T-helper 1 cell treated with Interleukin-12 subunit alpha and Interleukin-12 subunit beta and Interleukin-4 antibody, amounts not matched to agents 30 μg/mL and 1 μg/mL, for 36 hours (primary cell): ENCODE results near the gene CHST11.

ENCODE experiments used
- H3K27ac Mint-ChIP-seq: one replicate; pipeline ENCODE4 v1.8.0; 2021; ENCODE audit warnings: mild to moderate bottlenecking, mixed read lengths
- H3K27me3 Mint-ChIP-seq: one replicate; pipeline ENCODE4 v1.8.0; 2021; ENCODE audit warnings: low read depth, mixed read lengths
- H3K36me3 Mint-ChIP-seq: one replicate; pipeline ENCODE4 v1.8.0; 2021; ENCODE audit warnings: low read depth, mixed read lengths
- H3K4me1 Mint-ChIP-seq: one replicate; pipeline ENCODE4 v1.8.0; 2021; ENCODE audit warnings: low read depth, mixed read lengths
- H3K4me3 Mint-ChIP-seq: one replicate; pipeline ENCODE4 v1.8.0; 2021; ENCODE audit warnings: mild to moderate bottlenecking, moderate library complexity, mixed read lengths
- H3K9me3 Mint-ChIP-seq: one replicate; pipeline ENCODE4 v1.8.0; 2021; ENCODE audit warnings: mixed read lengths

The CHST11 gene

GRCh38 chr12:104643093-104643818, 186.5 kb downstream of the CHST11 start:
- Mint-ChIP-seq H3K27me3 (no peaks in the 10 kb centered on the region), H3K4me3 (peak overlapping the region; percentile 7), H3K4me1 (peaks cover 40% of the 10 kb centered on the region)

GRCh38 chr12:104643819-104644669, 187.3 kb downstream of the CHST11 start:
- Mint-ChIP-seq H3K4me1 (peaks cover 42% of the 10 kb centered on the region), H3K27ac (peak overlapping the region; percentile 79), H3K4me3 (peak overlapping the region; percentile 9), H3K27me3 (no peaks in the 10 kb centered on the region), H3K36me3 (peaks cover 38% of the 10 kb centered on the region), H3K9me3 (peaks cover 12% of the 10 kb centered on the region)

More at GRCh38 chr12:104643093-104643818, 186.5 kb downstream of the CHST11 start:
- Mint-ChIP-seq H3K9me3 (peaks cover 12% of the 10 kb centered on the region), H3K27ac (peak overlapping the region; percentile 79), H3K36me3 (peaks cover 40% of the 10 kb centered on the region)

- peaks cover 34% of the 10 kb centered on the region for H3K36me3 Mint-ChIP-seq
- H3K4me1 Mint-ChIP-seq = peaks cover 56% of the 10 kb centered on the region
- no peak overlapping the region for H3K4me3 Mint-ChIP-seq
- peak overlapping the region; percentile 22 for H3K27ac Mint-ChIP-seq
- H3K9me3 Mint-ChIP-seq = peaks cover 6% of the 10 kb centered on the region
- no peaks in the 10 kb centered on the region for H3K27me3 Mint-ChIP-seq
Measured at GRCh38 chr12:104648756-104649155, 192.0 kb downstream of the CHST11 start.

GRCh38 chr12:104649217-104649824, 192.6 kb downstream of the CHST11 start:
- Mint-ChIP-seq H3K4me3 (no peak overlapping the region), H3K36me3 (peaks cover 35% of the 10 kb centered on the region), H3K27ac (no peak overlapping the region), H3K27me3 (no peaks in the 10 kb centered on the region), H3K9me3 (peaks cover 6% of the 10 kb centered on the region), H3K4me1 (peaks cover 55% of the 10 kb centered on the region)

GRCh38 chr12:104649921-104650320, 193.2 kb downstream of the CHST11 start:
- Mint-ChIP-seq H3K27me3 (no peaks in the 10 kb centered on the region), H3K9me3 (peaks cover 6% of the 10 kb centered on the region), H3K4me3 (no peak overlapping the region), H3K27ac (peak overlapping the region; percentile 39), H3K4me1 (peaks cover 53% of the 10 kb centered on the region), H3K36me3 (peaks cover 34% of the 10 kb centered on the region)

- Mint-ChIP-seq H3K36me3 (peaks cover 34% of the 10 kb centered on the region), H3K4me3 (no peak overlapping the region), H3K27ac (no peak overlapping the region), H3K27me3 (no peaks in the 10 kb centered on the region), H3K9me3 (peaks cover 6% of the 10 kb centered on the region), H3K4me1 (peaks cover 54% of the 10 kb centered on the region)
Measured at GRCh38 chr12:104650541-104650940, 193.8 kb downstream of the CHST11 start.

GRCh38 chr12:104651811-104652210, 195.1 kb downstream of the CHST11 start:
- Mint-ChIP-seq H3K9me3 (peaks cover 3% of the 10 kb centered on the region), H3K36me3 (peaks cover 27% of the 10 kb centered on the region), H3K27me3 (no peaks in the 10 kb centered on the region), H3K4me1 (peaks cover 53% of the 10 kb centered on the region), H3K27ac (no peak overlapping the region), H3K4me3 (no peak overlapping the region)

GRCh38 chr12:104652358-104652757, 195.6 kb downstream of the CHST11 start:
- H3K4me3 Mint-ChIP-seq = no peak overlapping the region
- H3K9me3 Mint-ChIP-seq = peaks cover 3% of the 10 kb centered on the region
- H3K36me3 Mint-ChIP-seq = peaks cover 26% of the 10 kb centered on the region
- no peak overlapping the region for H3K27ac Mint-ChIP-seq
- H3K27me3 Mint-ChIP-seq = no peaks in the 10 kb centered on the region
- peaks cover 55% of the 10 kb centered on the region for H3K4me1 Mint-ChIP-seq

- H3K9me3 Mint-ChIP-seq = no peaks in the 10 kb centered on the region
- H3K27ac Mint-ChIP-seq = no peak overlapping the region
- no peak overlapping the region for H3K4me3 Mint-ChIP-seq
- H3K36me3 Mint-ChIP-seq = peaks cover 21% of the 10 kb centered on the region
- peaks cover 50% of the 10 kb centered on the region for H3K4me1 Mint-ChIP-seq
- H3K27me3 Mint-ChIP-seq = no peaks in the 10 kb centered on the region
Measured at GRCh38 chr12:104652910-104653309, 196.2 kb downstream of the CHST11 start.

- H3K36me3 Mint-ChIP-seq = peaks cover 19% of the 10 kb centered on the region
- no peaks in the 10 kb centered on the region for H3K27me3 Mint-ChIP-seq
- H3K9me3 Mint-ChIP-seq = no peaks in the 10 kb centered on the region
- H3K27ac Mint-ChIP-seq = peak overlapping the region; percentile 31
- peaks cover 47% of the 10 kb centered on the region for H3K4me1 Mint-ChIP-seq
- H3K4me3 Mint-ChIP-seq = no peak overlapping the region
Measured at GRCh38 chr12:104653730-104654664, 197.2 kb downstream of the CHST11 start.

- H3K27me3 Mint-ChIP-seq = no peaks in the 10 kb centered on the region
- peaks cover 14% of the 10 kb centered on the region for H3K36me3 Mint-ChIP-seq
- no peak overlapping the region for H3K4me3 Mint-ChIP-seq
- no peaks in the 10 kb centered on the region for H3K9me3 Mint-ChIP-seq
- H3K4me1 Mint-ChIP-seq = peaks cover 42% of the 10 kb centered on the region
- H3K27ac Mint-ChIP-seq = no peak overlapping the region
Measured at GRCh38 chr12:104654665-104655609, 198.2 kb downstream of the CHST11 start.

GRCh38 chr12:104656383-104656782, 199.6 kb downstream of the CHST11 start:
- Mint-ChIP-seq H3K36me3 (peaks cover 14% of the 10 kb centered on the region), H3K4me1 (peaks cover 42% of the 10 kb centered on the region)

GRCh38 chr12:104656921-104657320, 200.2 kb downstream of the CHST11 start:
- Mint-ChIP-seq H3K27ac (no peak overlapping the region), H3K4me1 (peaks cover 39% of the 10 kb centered on the region), H3K36me3 (peaks cover 11% of the 10 kb centered on the region), H3K27me3 (no peaks in the 10 kb centered on the region), H3K4me3 (no peak overlapping the region), H3K9me3 (no peaks in the 10 kb centered on the region)

More at GRCh38 chr12:104656383-104656782, 199.6 kb downstream of the CHST11 start:
- H3K27me3 Mint-ChIP-seq = no peaks in the 10 kb centered on the region
- H3K27ac Mint-ChIP-seq = no peak overlapping the region
- no peaks in the 10 kb centered on the region for H3K9me3 Mint-ChIP-seq
- no peak overlapping the region for H3K4me3 Mint-ChIP-seq
